RWPE2 (cell line): Measurements from ENCODE around the gene HOXD3.

Experiments used
- ATAC-seq: fragments of 200-7000 bp; cut with Tn5 transposase; 3 replicates; pipeline ENCODE4 v1.9.1; 2021; ENCODE audit warnings: low read depth
- DNase-seq: peaks from one replicate; pipeline ENCODE4 v3.0.0-alpha.2; 2020; ENCODE audit warnings: low spot score
- H3K27ac ChIP-seq: fragments of 450-650 bp; 2 replicates; pipeline ENCODE4 v1.5.1; 2017; ENCODE audit warnings: mild to moderate bottlenecking; ENCODE audit not compliant: poor library complexity, severe bottlenecking
- H3K27me3 ChIP-seq: fragments of 250-450 bp; sonication (Bioruptor Pico); 2 replicates; pipeline ENCODE4 v1.5.1; 2021; ENCODE audit warnings: mild to moderate bottlenecking, moderate library complexity; ENCODE audit not compliant: insufficient read depth, poor library complexity, severe bottlenecking
- H3K36me3 ChIP-seq: fragments of 250-450 bp; sonication (Bioruptor Pico); 2 replicates; pipeline ENCODE4 v1.5.1; 2020; ENCODE audit warnings: low read depth, mild to moderate bottlenecking, moderate library complexity
- H3K4me1 ChIP-seq: fragments of 250-450 bp; sonication (Bioruptor Pico); 2 replicates; pipeline ENCODE4 v1.5.1; 2021; ENCODE audit warnings: mild to moderate bottlenecking, moderate library complexity; ENCODE audit not compliant: insufficient read depth, poor library complexity, severe bottlenecking
- H3K4me3 ChIP-seq: fragments of 250-450 bp; sonication (Bioruptor Pico); 2 replicates; pipeline ENCODE4 v1.5.1; 2021; ENCODE audit warnings: mild to moderate bottlenecking, moderate library complexity; ENCODE audit not compliant: severe bottlenecking
- H3K9me3 ChIP-seq: fragments of 250-450 bp; sonication (Bioruptor Pico); 2 replicates; pipeline ENCODE4 v1.5.1; 2021; ENCODE audit warnings: mild to moderate bottlenecking, moderate library complexity; ENCODE audit not compliant: severe bottlenecking
- CTCF ChIP-seq: fragments of 450-650 bp; IDR thresholded peaks from one replicate; pipeline ENCODE4 v1.5.1; 2017; ENCODE audit warnings: mild to moderate bottlenecking, moderate library complexity; ENCODE audit not compliant: poor library complexity, severe bottlenecking

Gene HOXD3

DNA sequence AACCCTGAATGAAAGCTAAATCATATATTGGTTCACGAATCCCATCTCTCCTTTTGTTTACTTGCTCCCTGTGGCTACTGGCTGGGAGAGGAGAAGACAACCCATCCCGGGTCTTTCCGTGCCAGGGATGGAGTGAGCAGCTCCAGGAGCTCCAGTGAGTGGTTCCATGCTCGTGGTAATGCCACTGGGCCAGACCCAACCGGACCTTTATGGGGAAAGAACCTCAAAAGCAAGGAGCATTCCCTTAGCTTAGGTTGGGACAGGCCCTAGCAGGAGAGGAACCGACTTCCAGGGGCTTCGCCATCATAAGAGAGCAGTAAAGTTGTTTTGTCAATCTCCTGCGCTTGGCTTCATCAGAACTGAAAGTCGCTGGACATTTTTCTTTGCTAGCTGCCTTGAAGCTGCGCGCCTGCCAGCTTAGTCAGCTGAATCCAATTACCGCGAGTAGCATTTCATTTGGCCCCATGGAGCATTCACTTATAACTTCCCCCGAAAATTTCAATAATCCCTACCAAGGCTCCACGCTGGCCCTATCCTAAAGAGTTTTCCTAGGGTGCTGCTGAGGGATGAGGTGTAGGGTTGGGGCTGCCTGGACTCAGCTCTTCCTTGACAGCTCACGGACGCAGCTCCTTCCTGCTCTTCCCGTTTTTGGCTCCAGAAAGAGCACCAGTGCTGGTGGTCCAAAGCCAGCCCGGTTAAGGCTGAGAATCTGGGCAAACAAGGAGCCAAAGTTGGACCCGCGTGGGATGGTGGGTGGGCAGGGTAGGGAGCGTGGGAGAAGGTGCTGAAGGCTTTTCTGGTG, 4.9 kb downstream of the HOXD3 start:
- no peak for DNase-seq

GRCh38 chr2:176162911-176163671, 6.0 kb downstream of the HOXD3 start:
- ATAC-seq (no peak), DNase-seq (no peak)
- TF ChIP-seq CTCF, result no peak
- no peak overlapping the region for H3K27ac ChIP-seq
- no peaks in the 10 kb centered on the region for H3K9me3 ChIP-seq
- H3K27me3 ChIP-seq, result peaks cover 73% of the 10 kb centered on the region
- H3K4me3 ChIP-seq, result no peak overlapping the region
- H3K36me3 ChIP-seq, result no peaks in the 10 kb centered on the region
- H3K4me1 ChIP-seq, result no peaks in the 10 kb centered on the region

More for the DNA sequence above, 4.9 kb downstream of the HOXD3 start:
- ATAC-seq, result 0 out of 3 replicates have a peak, but pooled peaks have one; percentile 7
- Histone ChIP-seq H3K4me3 (no peak overlapping the region), H3K36me3 (no peaks in the 10 kb centered on the region), H3K27me3 (peaks cover 80% of the 10 kb centered on the region), H3K9me3 (no peaks in the 10 kb centered on the region), H3K4me1 (no peaks in the 10 kb centered on the region), H3K27ac (no peak overlapping the region)
- TF ChIP-seq CTCF, result no peak

GRCh38 chr2:176163672-176164056, 6.6 kb downstream of the HOXD3 start:
- Histone ChIP-seq H3K4me1 (no peaks in the 10 kb centered on the region), H3K9me3 (no peaks in the 10 kb centered on the region), H3K27me3 (peaks cover 69% of the 10 kb centered on the region), H3K4me3 (no peak overlapping the region), H3K36me3 (no peaks in the 10 kb centered on the region), H3K27ac (no peak overlapping the region)
- ATAC-seq (no peak), DNase-seq (no peak)
- TF ChIP-seq CTCF, result no peak

- Histone ChIP-seq H3K36me3 (no peaks in the 10 kb centered on the region), H3K4me3 (no peak overlapping the region), H3K9me3 (no peaks in the 10 kb centered on the region), H3K4me1 (no peaks in the 10 kb centered on the region), H3K27ac (no peak overlapping the region), H3K27me3 (peaks cover 69% of the 10 kb centered on the region)
- no peak for TF ChIP-seq CTCF
- ATAC-seq (no peak), DNase-seq (no peak)
Observed at GRCh38 chr2:176164201-176164600, 7.1 kb downstream of the HOXD3 start.
